HepG2 (cell line): ENCODE data around the gene ZNF416. TPM values are rescaled to one million over a fixed set of nuclear protein-coding genes. Genes with fewer than 3 reads are reported as not detected.

ENCODE experiments used
- ATRX ChIP-seq: sonication (generic); formaldehyde crosslinking; IDR thresholded peaks from 2 replicates; pipeline ENCODE4 v1.4.0; 2020; ENCODE audit warnings: missing genetic modification reagents, borderline replicate concordance
- CC2D1A ChIP-seq: sonication (generic); formaldehyde crosslinking; IDR thresholded peaks from 2 replicates; pipeline ENCODE4 v1.8.1; 2023; ENCODE audit warnings: mild to moderate bottlenecking, missing genetic modification reagents
- ETV6 ChIP-seq: sonication (generic); formaldehyde crosslinking; conservative IDR thresholded peaks from 2 replicates; pipeline ENCODE4 v1.4.0; 2020; ENCODE audit warnings: missing genetic modification reagents
- FOXO1 ChIP-seq: sonication (generic); formaldehyde crosslinking; IDR thresholded peaks from 2 replicates; pipeline ENCODE4 v1.4.0; 2020; ENCODE audit warnings: missing genetic modification reagents
- GATAD2A ChIP-seq: IDR thresholded peaks from 2 replicates; pipeline ENCODE4 v1.6.1; 2016
- IKZF1 ChIP-seq: fragments of 450-650 bp; IDR thresholded peaks from 2 replicates; pipeline ENCODE4 v1.7.1; 2016
- KLF16 ChIP-seq, 2 experiments: sonication (generic) in 1 of 2; formaldehyde crosslinking in 1 of 2; IDR thresholded peaks; 2 replicates each; pipeline versions ENCODE4 v1.6.1 to v1.8.0; 2016 to 2023; ENCODE audit warnings: missing genetic modification reagents in 2 of 2, missing compliant biosample characterization in 1 of 2
- KLF6 ChIP-seq: IDR thresholded peaks from 2 replicates; pipeline ENCODE4 v1.8.0; 2016; ENCODE audit warnings: missing biosample characterization, missing genetic modification reagents
- MNT ChIP-seq: fragments of 450-650 bp; IDR thresholded peaks from 2 replicates; pipeline ENCODE4 v1.6.1; 2016
- MTA1 ChIP-seq: sonication (generic); formaldehyde crosslinking; IDR thresholded peaks from 2 replicates; pipeline ENCODE4 v1.4.0; 2020; ENCODE audit warnings: missing genetic modification reagents, mild to moderate bottlenecking, borderline replicate concordance
- MXD1 ChIP-seq: sonication (generic); formaldehyde crosslinking; IDR thresholded peaks from 2 replicates; pipeline ENCODE4 v1.4.0; 2020; ENCODE audit warnings: mild to moderate bottlenecking, missing genetic modification reagents
- NFIC ChIP-seq: IDR thresholded peaks from 2 replicates; pipeline ENCODE4 v1.6.1; 2012; ENCODE audit warnings: mild to moderate bottlenecking, low read length, inconsistent platforms
- RXRB ChIP-seq: IDR thresholded peaks from 2 replicates; pipeline ENCODE4 v1.6.1; 2016; ENCODE audit warnings: borderline replicate concordance, missing genetic modification reagents, missing compliant biosample characterization
- SAFB2 ChIP-seq: sonication (generic); formaldehyde crosslinking; IDR thresholded peaks from 2 replicates; pipeline ENCODE4 v1.5.1; 2020; ENCODE audit warnings: missing genetic modification reagents, low read depth, mild to moderate bottlenecking, borderline replicate concordance
- SMC3 ChIP-seq: IDR thresholded peaks from 2 replicates; pipeline ENCODE4 v1.6.1; 2011; ENCODE audit warnings: low read length, improper control_type of control experiment
- SSRP1 ChIP-seq: IDR thresholded peaks from 2 replicates; pipeline ENCODE4 v1.6.1; 2016; ENCODE audit warnings: control low read depth
- ZBTB7B ChIP-seq: sonication (generic); formaldehyde crosslinking; IDR thresholded peaks from 2 replicates; pipeline ENCODE4 v1.4.0; 2020; ENCODE audit warnings: missing genetic modification reagents
- ZFP36 ChIP-seq: fragments of 150-350 bp; IDR thresholded peaks from 2 replicates; pipeline ENCODE4 v1.6.1; 2018; ENCODE audit warnings: borderline replicate concordance, low read length, low read depth; ENCODE audit not compliant: partially characterized antibody
- ZNF280B ChIP-seq: sonication (generic); formaldehyde crosslinking; IDR thresholded peaks from 2 replicates; pipeline ENCODE4 v1.5.0; 2020; ENCODE audit warnings: missing genetic modification reagents, mild to moderate bottlenecking, borderline replicate concordance
- ZNF333 ChIP-seq: sonication (generic); formaldehyde crosslinking; IDR thresholded peaks from 2 replicates; pipeline ENCODE4 v1.4.0; 2020; ENCODE audit warnings: mild to moderate bottlenecking, missing genetic modification reagents, borderline replicate concordance
- ZNF441 ChIP-seq: sonication (generic); formaldehyde crosslinking; IDR thresholded peaks from 2 replicates; pipeline ENCODE4 v1.7.0; 2021; ENCODE audit warnings: missing genetic modification reagents, borderline replicate concordance
- ZNF546 ChIP-seq: sonication (generic); formaldehyde crosslinking; conservative IDR thresholded peaks from 2 replicates; pipeline ENCODE4 v1.8.1; 2023; ENCODE audit warnings: mild to moderate bottlenecking, missing genetic modification reagents
- ZNF558 ChIP-seq: sonication (generic); formaldehyde crosslinking; IDR thresholded peaks from 2 replicates; pipeline ENCODE4 v1.9.0; 2022; ENCODE audit warnings: mild to moderate bottlenecking, missing genetic modification reagents, borderline replicate concordance
- ZNF580 ChIP-seq: IDR thresholded peaks from 2 replicates; pipeline ENCODE4 v1.6.1; 2016; ENCODE audit warnings: low read depth, borderline replicate concordance
- ZNF605 ChIP-seq: sonication (generic); formaldehyde crosslinking; IDR thresholded peaks from 2 replicates; pipeline ENCODE4 v1.8.0; 2022; ENCODE audit warnings: mild to moderate bottlenecking, missing genetic modification reagents
- ZNF790 ChIP-seq: sonication (generic); formaldehyde crosslinking; IDR thresholded peaks from 2 replicates; pipeline ENCODE4 v1.8.0; 2022; ENCODE audit warnings: missing genetic modification reagents, mild to moderate bottlenecking, borderline replicate concordance
- ZSCAN29 ChIP-seq: sonication (generic); formaldehyde crosslinking; conservative IDR thresholded peaks from 2 replicates; pipeline ENCODE4 v1.4.0; 2020; ENCODE audit warnings: mild to moderate bottlenecking, missing genetic modification reagents
- polyA plus RNA-seq, 8 experiments: library from polyadenylated mRNA; depleted of rRNA in 3 of 8; stranded (reverse) in 7 of 8; unstranded in 1 of 8; fragments of >200 nt; fragmentation: Illumina TruSeq in 4 of 8; extraction: Trizol in 4 of 8; gene quantifications; 2 replicates each; pipeline versions ENCODE4 v1.2.1 to v1.2.3, GENCODE V29; 2011 to 2016; ENCODE audit warnings: low read depth in 4 of 8, missing spikeins in 1 of 8, mixed read lengths in 1 of 8; ENCODE audit not compliant: insufficient read depth in 1 of 8
- total RNA-seq, 5 experiments: library from RNA; depleted of rRNA; stranded (reverse); fragments of >200 nt; fragmentation: Illumina TruSeq; extraction: Trizol; gene quantifications; 2 replicates each; pipeline ENCODE4 v1.2.3, GENCODE V29; 2016; ENCODE audit warnings: low read depth in 1 of 5
- TF ChIP-seq, protein P1 (sequence below): sonication (generic); formaldehyde crosslinking; IDR thresholded peaks from 2 replicates; pipeline ENCODE4 v1.5.0; 2020; ENCODE audit warnings: missing genetic modification reagents

Gene ZNF416
- total and polyA plus RNA-seq, 2 of the 13 experiments (the other 11 are each of a cell fraction or from before 2014, with no cell fraction given), result 1.5 to 5.3 TPM

- TF ChIP-seq ZNF333 (CRISPR knock-in tag) (no peak; the same call in 1 of the 2 replicates), ZNF790 (no peak), KLF6 (CRISPR knock-in tag) (no peak), RXRB (peak; percentile 17; the same call in 1 of the 2 replicates), IKZF1 (no peak), ATRX (CRISPR knock-in tag) (no peak), ZSCAN29 (no peak), SAFB2 (0 out of 2 replicates have a peak, but pooled peaks have one; percentile 51), ZNF546 (CRISPR knock-in tag) (no peak), NFIC (peak; percentile 95), KLF16 (CRISPR knock-in tag; IDR thresholded peaks at IDR 0.05) (peak in 1 of 2 experiments; percentile 35; a peak in 1 of 4 replicates), SSRP1 (CRISPR knock-in tag) (no peak), ZNF280B (CRISPR knock-in tag) (peak; percentile 68; the same call in 1 of the 2 replicates), CC2D1A (CRISPR knock-in tag) (no peak), ZFP36 (no peak), ZNF441 (CRISPR knock-in tag) (no peak), FOXO1 (CRISPR knock-in tag) (0 out of 2 replicates have a peak, but pooled peaks have one; percentile 10), SMC3 (no peak), ZNF605 (CRISPR knock-in tag) (no peak), MTA1 (CRISPR knock-in tag) (no peak; the same call in 1 of the 2 replicates), ZNF580 (peak; percentile 66; the same call in 1 of the 2 replicates), MXD1 (CRISPR knock-in tag) (0 out of 2 replicates have a peak, but pooled peaks have one; percentile 43), GATAD2A (no peak), ZNF558 (CRISPR knock-in tag) (no peak), ZBTB7B (CRISPR knock-in tag) (no peak), MNT (no peak), ETV6 (CRISPR knock-in tag) (no peak)
- TF ChIP-seq, protein P1, sequence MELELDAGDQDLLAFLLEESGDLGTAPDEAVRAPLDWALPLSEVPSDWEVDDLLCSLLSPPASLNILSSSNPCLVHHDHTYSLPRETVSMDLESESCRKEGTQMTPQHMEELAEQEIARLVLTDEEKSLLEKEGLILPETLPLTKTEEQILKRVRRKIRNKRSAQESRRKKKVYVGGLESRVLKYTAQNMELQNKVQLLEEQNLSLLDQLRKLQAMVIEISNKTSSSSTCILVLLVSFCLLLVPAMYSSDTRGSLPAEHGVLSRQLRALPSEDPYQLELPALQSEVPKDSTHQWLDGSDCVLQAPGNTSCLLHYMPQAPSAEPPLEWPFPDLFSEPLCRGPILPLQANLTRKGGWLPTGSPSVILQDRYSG (CRISPR knock-in tag), result no peak
Measured at GRCh38 chr19:57599761-57600383, 21.2 kb upstream of the ZNF416 start, which contains the start of gene ZNF530 (continued).
